ENCODE data around the gene FBLN7. TPM values are rescaled to one million over a fixed set of nuclear protein-coding genes. Genes with fewer than 3 reads are reported as not detected.

FBLN7 gene
- total and polyA plus RNA-seq, 2 experiments from 2014 or later, result 0.16 TPM; not detected in 1

DNA sequence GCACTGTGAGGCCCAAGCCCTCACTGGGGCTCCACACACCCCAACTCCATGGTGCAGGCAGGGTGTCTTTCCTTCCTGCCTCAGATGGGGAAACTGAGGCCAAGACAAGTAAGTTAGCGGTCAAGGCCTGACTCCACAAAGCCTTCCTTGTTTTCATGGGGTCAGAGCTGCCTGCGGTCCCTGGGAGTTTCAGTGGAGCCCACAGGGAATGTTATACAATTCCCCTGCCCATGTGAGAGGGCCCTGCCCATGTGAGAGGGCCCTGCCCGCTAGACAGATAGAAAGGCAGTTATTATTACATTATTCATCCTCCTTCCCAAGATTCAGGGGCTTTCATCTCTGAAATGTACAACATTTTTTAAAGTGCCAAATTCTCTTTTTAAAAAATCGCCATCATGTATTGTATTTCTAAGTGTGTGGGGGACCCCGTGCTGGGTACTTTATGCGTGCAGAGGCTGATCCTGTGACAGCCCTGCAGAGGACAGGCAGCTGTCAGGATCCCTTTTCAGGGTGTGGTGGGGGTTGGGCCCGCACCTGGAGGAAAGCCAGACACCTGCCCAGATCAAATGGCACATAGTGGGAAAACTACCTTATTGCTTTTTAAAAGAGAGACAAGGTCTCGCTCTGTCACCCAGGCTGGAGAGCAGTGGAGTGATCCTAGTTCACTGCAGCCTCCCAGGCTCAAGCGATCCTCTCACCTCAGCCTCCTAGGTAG, 23.4 kb downstream of the FBLN7 start:
- TF ChIP-seq ZNF331 (CRISPR knock-in tag; IDR thresholded peaks at IDR 0.05; ENCODE audit: low read depth) (no peak), EZH2phosphoT487 (IDR thresholded peaks at IDR 0.05; ENCODE audit: unreplicated experiment) (no peak), EZH2 (IDR thresholded peaks at IDR 0.05; ENCODE audit: low read depth, unreplicated experiment) (no peak), JUNB (IDR thresholded peaks at IDR 0.05; ENCODE audit: unreplicated experiment) (no peak), CREB1 (CRISPR knock-in tag; IDR thresholded peaks at IDR 0.05; ENCODE audit: low read depth) (no peak), ZNF114 (CRISPR knock-in tag; IDR thresholded peaks at IDR 0.05) (no peak), STAT1 (IDR thresholded peaks at IDR 0.05; ENCODE audit: unreplicated experiment) (no peak), NANOG (IDR thresholded peaks at IDR 0.05; ENCODE audit: borderline replicate concordance) (no peak), POLR2AphosphoS5 (IDR thresholded peaks at IDR 0.05; ENCODE audit: low read depth) (no peak)
- TF ChIP-seq, protein P1, sequence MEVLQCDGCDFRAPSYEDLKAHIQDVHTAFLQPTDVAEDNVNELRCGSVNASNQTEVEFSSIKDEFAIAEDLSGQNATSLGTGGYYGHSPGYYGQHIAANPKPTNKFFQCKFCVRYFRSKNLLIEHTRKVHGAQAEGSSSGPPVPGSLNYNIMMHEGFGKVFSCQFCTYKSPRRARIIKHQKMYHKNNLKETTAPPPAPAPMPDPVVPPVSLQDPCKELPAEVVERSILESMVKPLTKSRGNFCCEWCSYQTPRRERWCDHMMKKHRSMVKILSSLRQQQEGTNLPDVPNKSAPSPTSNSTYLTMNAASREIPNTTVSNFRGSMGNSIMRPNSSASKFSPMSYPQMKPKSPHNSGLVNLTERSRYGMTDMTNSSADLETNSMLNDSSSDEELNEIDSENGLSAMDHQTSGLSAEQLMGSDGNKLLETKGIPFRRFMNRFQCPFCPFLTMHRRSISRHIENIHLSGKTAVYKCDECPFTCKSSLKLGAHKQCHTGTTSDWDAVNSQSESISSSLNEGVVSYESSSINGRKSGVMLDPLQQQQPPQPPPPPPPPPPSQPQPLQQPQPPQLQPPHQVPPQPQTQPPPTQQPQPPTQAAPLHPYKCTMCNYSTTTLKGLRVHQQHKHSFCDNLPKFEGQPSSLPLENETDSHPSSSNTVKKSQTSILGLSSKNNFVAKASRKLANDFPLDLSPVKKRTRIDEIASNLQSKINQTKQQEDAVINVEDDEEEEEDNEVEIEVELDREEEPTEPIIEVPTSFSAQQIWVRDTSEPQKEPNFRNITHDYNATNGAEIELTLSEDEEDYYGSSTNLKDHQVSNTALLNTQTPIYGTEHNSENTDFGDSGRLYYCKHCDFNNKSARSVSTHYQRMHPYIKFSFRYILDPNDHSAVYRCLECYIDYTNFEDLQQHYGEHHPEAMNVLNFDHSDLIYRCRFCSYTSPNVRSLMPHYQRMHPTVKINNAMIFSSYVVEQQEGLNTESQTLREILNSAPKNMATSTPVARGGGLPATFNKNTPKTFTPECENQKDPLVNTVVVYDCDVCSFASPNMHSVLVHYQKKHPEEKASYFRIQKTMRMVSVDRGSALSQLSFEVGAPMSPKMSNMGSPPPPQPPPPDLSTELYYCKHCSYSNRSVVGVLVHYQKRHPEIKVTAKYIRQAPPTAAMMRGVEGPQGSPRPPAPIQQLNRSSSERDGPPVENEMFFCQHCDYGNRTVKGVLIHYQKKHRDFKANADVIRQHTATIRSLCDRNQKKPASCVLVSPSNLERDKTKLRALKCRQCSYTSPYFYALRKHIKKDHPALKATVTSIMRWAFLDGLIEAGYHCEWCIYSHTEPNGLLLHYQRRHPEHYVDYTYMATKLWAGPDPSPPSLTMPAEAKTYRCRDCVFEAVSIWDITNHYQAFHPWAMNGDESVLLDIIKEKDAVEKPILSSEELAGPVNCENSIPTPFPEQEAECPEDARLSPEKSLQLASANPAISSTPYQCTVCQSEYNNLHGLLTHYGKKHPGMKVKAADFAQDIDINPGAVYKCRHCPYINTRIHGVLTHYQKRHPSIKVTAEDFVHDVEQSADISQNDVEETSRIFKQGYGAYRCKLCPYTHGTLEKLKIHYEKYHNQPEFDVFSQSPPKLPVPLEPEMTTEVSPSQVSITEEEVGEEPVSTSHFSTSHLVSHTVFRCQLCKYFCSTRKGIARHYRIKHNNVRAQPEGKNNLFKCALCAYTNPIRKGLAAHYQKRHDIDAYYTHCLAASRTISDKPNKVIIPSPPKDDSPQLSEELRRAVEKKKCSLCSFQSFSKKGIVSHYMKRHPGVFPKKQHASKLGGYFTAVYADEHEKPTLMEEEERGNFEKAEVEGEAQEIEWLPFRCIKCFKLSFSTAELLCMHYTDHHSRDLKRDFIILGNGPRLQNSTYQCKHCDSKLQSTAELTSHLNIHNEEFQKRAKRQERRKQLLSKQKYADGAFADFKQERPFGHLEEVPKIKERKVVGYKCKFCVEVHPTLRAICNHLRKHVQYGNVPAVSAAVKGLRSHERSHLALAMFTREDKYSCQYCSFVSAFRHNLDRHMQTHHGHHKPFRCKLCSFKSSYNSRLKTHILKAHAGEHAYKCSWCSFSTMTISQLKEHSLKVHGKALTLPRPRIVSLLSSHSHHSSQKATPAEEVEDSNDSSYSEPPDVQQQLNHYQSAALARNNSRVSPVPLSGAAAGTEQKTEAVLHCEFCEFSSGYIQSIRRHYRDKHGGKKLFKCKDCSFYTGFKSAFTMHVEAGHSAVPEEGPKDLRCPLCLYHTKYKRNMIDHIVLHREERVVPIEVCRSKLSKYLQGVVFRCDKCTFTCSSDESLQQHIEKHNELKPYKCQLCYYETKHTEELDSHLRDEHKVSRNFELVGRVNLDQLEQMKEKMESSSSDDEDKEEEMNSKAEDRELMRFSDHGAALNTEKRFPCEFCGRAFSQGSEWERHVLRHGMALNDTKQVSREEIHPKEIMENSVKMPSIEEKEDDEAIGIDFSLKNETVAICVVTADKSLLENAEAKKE (CRISPR knock-in tag; IDR thresholded peaks at IDR 0.05), result no peak
- TF ChIP-seq, protein P2, sequence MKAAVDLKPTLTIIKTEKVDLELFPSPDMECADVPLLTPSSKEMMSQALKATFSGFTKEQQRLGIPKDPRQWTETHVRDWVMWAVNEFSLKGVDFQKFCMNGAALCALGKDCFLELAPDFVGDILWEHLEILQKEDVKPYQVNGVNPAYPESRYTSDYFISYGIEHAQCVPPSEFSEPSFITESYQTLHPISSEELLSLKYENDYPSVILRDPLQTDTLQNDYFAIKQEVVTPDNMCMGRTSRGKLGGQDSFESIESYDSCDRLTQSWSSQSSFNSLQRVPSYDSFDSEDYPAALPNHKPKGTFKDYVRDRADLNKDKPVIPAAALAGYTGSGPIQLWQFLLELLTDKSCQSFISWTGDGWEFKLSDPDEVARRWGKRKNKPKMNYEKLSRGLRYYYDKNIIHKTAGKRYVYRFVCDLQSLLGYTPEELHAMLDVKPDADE (IDR thresholded peaks at IDR 0.05), result no peak
- TF ChIP-seq, protein P3, sequence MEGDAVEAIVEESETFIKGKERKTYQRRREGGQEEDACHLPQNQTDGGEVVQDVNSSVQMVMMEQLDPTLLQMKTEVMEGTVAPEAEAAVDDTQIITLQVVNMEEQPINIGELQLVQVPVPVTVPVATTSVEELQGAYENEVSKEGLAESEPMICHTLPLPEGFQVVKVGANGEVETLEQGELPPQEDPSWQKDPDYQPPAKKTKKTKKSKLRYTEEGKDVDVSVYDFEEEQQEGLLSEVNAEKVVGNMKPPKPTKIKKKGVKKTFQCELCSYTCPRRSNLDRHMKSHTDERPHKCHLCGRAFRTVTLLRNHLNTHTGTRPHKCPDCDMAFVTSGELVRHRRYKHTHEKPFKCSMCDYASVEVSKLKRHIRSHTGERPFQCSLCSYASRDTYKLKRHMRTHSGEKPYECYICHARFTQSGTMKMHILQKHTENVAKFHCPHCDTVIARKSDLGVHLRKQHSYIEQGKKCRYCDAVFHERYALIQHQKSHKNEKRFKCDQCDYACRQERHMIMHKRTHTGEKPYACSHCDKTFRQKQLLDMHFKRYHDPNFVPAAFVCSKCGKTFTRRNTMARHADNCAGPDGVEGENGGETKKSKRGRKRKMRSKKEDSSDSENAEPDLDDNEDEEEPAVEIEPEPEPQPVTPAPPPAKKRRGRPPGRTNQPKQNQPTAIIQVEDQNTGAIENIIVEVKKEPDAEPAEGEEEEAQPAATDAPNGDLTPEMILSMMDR (conservative IDR thresholded peaks at IDR 0.05; ENCODE audit: low read depth in 2 of 2), result no peak
- TF ChIP-seq, protein P4, sequence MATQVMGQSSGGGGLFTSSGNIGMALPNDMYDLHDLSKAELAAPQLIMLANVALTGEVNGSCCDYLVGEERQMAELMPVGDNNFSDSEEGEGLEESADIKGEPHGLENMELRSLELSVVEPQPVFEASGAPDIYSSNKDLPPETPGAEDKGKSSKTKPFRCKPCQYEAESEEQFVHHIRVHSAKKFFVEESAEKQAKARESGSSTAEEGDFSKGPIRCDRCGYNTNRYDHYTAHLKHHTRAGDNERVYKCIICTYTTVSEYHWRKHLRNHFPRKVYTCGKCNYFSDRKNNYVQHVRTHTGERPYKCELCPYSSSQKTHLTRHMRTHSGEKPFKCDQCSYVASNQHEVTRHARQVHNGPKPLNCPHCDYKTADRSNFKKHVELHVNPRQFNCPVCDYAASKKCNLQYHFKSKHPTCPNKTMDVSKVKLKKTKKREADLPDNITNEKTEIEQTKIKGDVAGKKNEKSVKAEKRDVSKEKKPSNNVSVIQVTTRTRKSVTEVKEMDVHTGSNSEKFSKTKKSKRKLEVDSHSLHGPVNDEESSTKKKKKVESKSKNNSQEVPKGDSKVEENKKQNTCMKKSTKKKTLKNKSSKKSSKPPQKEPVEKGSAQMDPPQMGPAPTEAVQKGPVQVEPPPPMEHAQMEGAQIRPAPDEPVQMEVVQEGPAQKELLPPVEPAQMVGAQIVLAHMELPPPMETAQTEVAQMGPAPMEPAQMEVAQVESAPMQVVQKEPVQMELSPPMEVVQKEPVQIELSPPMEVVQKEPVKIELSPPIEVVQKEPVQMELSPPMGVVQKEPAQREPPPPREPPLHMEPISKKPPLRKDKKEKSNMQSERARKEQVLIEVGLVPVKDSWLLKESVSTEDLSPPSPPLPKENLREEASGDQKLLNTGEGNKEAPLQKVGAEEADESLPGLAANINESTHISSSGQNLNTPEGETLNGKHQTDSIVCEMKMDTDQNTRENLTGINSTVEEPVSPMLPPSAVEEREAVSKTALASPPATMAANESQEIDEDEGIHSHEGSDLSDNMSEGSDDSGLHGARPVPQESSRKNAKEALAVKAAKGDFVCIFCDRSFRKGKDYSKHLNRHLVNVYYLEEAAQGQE (IDR thresholded peaks at IDR 0.05; ENCODE audit: unreplicated experiment), result no peak
- no peak; the same call in 2 of the 3 replicates for ATAC-seq

More for the DNA sequence above, 23.4 kb downstream of the FBLN7 start:
- Histone ChIP-seq H3K9me2 (ENCODE audit: insufficient read depth) (no peaks in the 10 kb centered on the region), H3K4me1 (ENCODE audit: insufficient read depth) (no peaks in the 10 kb centered on the region), H3K4me3 (no peak overlapping the region), H3K27me3 (ENCODE audit: insufficient read depth) (no peaks in the 10 kb centered on the region), H3F3A (replicated peaks; ENCODE audit: low read depth) (no peaks in the 10 kb centered on the region), H3K27ac (ENCODE audit: low read depth) (no peak overlapping the region), H2AFZ (no peak overlapping the region), H3K36me3 (ENCODE audit: insufficient read depth) (no peaks in the 10 kb centered on the region), H4K20me1 (replicated peaks; ENCODE audit: insufficient read depth) (no peaks in the 10 kb centered on the region), H3K4me2 (no peak overlapping the region), H3K79me2 (replicated peaks; ENCODE audit: insufficient read depth) (no peaks in the 10 kb centered on the region)
- peaks cover 9% of the 10 kb centered on the region for H3K27me3 Mint-ChIP-seq (ENCODE audit: insufficient read depth, low read depth, poor library complexity)
- H3K36me3 Mint-ChIP-seq (ENCODE audit: low read depth), result no peaks in the 10 kb centered on the region
- H3K4me3 Mint-ChIP-seq, result no peak overlapping the region
- no peak overlapping the region for H3K27ac Mint-ChIP-seq
- DNase-seq (ENCODE audit: low spot score), result no peak
- H3K9me3 Mint-ChIP-seq, result no peaks in the 10 kb centered on the region
- no peaks in the 10 kb centered on the region; the same call in 1 of the 3 replicates for H3K4me1 Mint-ChIP-seq

Data from GM23338 (cell line).